Right lobe of liver (tissue), 4 donors: ENCODE measurements around the gene FUT6.

Source experiments
- POLR2A ChIP-seq: fragments of 450-650 bp; IDR thresholded peaks from one replicate; pipeline ENCODE4 v1.6.1; 2017; ENCODE audit warnings: antibody characterized with exemption, mild to moderate bottlenecking
- TF ChIP-seq, protein P1 (sequence below), 4 donors: fragments of 200-600 bp in 3 of 4; fragments of 450-650 bp in 1 of 4; IDR thresholded peaks; one replicate each; pipeline versions ENCODE4 v1.5.1 to v1.8.0; 2016 to 2022; ENCODE audit warnings: antibody characterized with exemption in 4 of 4, mild to moderate bottlenecking in 2 of 4
- donor health status: DM: no; HTN: no; CAD: no.
- donor health status: DM: no; HTN: no; CAD: no.
- donor health status: DM: no; HTN: yes; CAD: no.

- TF ChIP-seq POLR2A, result no peak
- TF ChIP-seq, protein P1, sequence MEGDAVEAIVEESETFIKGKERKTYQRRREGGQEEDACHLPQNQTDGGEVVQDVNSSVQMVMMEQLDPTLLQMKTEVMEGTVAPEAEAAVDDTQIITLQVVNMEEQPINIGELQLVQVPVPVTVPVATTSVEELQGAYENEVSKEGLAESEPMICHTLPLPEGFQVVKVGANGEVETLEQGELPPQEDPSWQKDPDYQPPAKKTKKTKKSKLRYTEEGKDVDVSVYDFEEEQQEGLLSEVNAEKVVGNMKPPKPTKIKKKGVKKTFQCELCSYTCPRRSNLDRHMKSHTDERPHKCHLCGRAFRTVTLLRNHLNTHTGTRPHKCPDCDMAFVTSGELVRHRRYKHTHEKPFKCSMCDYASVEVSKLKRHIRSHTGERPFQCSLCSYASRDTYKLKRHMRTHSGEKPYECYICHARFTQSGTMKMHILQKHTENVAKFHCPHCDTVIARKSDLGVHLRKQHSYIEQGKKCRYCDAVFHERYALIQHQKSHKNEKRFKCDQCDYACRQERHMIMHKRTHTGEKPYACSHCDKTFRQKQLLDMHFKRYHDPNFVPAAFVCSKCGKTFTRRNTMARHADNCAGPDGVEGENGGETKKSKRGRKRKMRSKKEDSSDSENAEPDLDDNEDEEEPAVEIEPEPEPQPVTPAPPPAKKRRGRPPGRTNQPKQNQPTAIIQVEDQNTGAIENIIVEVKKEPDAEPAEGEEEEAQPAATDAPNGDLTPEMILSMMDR (IDR thresholded peaks at IDR 0.05), result no peak
Observed at GRCh38 chr19:5880604-5881078, 41.1 kb upstream of the FUT6 start.
